HepG2 (cell line): Measurements from ENCODE around the gene FMNL2. TPM values are rescaled to one million over a fixed set of nuclear protein-coding genes. Genes with fewer than 3 reads are reported as not detected.
A peak's percentile ranks its signal among the peaks of the same experiment; 100 is the strongest.

ENCODE experiments used
- MAFK ChIP-seq, 2 experiments: IDR thresholded peaks in 1 of 2; conservative IDR thresholded peaks in 1 of 2; 2 replicates each; pipeline ENCODE4 v1.6.1; 2011; ENCODE audit warnings: improper control_type of control experiment in 2 of 2, low read length in 2 of 2
- MEIS1 ChIP-seq: sonication (generic); formaldehyde crosslinking; IDR thresholded peaks from 2 replicates; pipeline ENCODE4 v1.9.0; 2021; ENCODE audit warnings: mild to moderate bottlenecking, missing genetic modification reagents, moderate library complexity, borderline replicate concordance
- RELA ChIP-seq: sonication (generic); formaldehyde crosslinking; IDR thresholded peaks from 2 replicates; pipeline ENCODE4 v1.4.0; 2020; ENCODE audit warnings: missing genetic modification reagents
- SIX1 ChIP-seq: sonication (generic); formaldehyde crosslinking; IDR thresholded peaks from 2 replicates; pipeline ENCODE4 v1.4.0; 2020; ENCODE audit warnings: missing genetic modification reagents, borderline replicate concordance
- SOX13 ChIP-seq, 3 experiments: fragments of 450-650 bp in 1 of 3; sonication (generic) in 1 of 3; formaldehyde crosslinking in 1 of 3; IDR thresholded peaks in 2 of 3; conservative IDR thresholded peaks in 1 of 3; 2 replicates each; pipeline versions ENCODE4 v1.5.0 to v1.6.1; 2016 to 2020; ENCODE audit warnings: antibody characterized with exemption in 1 of 3, mild to moderate bottlenecking in 1 of 3, missing compliant biosample characterization in 1 of 3, missing genetic modification reagents in 1 of 3, moderate library complexity in 1 of 3
- U2AF2 ChIP-seq: fragments of 200-400 bp; formaldehyde crosslinking; IDR thresholded peaks from 2 replicates; pipeline ENCODE4 v1.6.1; 2017; ENCODE audit warnings: low read depth, mild to moderate bottlenecking, low read length
- XRCC5 ChIP-seq: fragments of 200-400 bp; formaldehyde crosslinking; optimal IDR thresholded peaks from 2 replicates; pipeline ENCODE3; 2017; ENCODE audit warnings: mild to moderate bottlenecking, low read length
- ZFP36L2 ChIP-seq: sonication (generic); formaldehyde crosslinking; IDR thresholded peaks from 2 replicates; pipeline ENCODE4 v1.4.0; 2020; ENCODE audit warnings: missing genetic modification reagents
- ZMYM4 ChIP-seq: sonication (generic); formaldehyde crosslinking; IDR thresholded peaks from 2 replicates; pipeline ENCODE4 v1.8.1; 2023; ENCODE audit warnings: mild to moderate bottlenecking, missing genetic modification reagents
- ZNF17 ChIP-seq: sonication (generic); formaldehyde crosslinking; IDR thresholded peaks from 2 replicates; pipeline ENCODE4 v1.5.0; 2020; ENCODE audit warnings: mild to moderate bottlenecking, missing genetic modification reagents
- ZNF18 ChIP-seq: sonication (generic); formaldehyde crosslinking; IDR thresholded peaks from 2 replicates; pipeline ENCODE4 v1.8.0; 2022; ENCODE audit warnings: mild to moderate bottlenecking, missing genetic modification reagents; ENCODE audit not compliant: insufficient replicate concordance
- ZNF281 ChIP-seq: sonication (generic); formaldehyde crosslinking; IDR thresholded peaks from 2 replicates; pipeline ENCODE4 v1.4.0; 2020; ENCODE audit warnings: missing genetic modification reagents, borderline replicate concordance
- ZNF282 ChIP-seq: fragments of 450-650 bp; IDR thresholded peaks from 2 replicates; pipeline ENCODE4 v1.6.1; 2018; ENCODE audit not compliant: partially characterized antibody
- ZNF333 ChIP-seq: sonication (generic); formaldehyde crosslinking; IDR thresholded peaks from 2 replicates; pipeline ENCODE4 v1.4.0; 2020; ENCODE audit warnings: mild to moderate bottlenecking, missing genetic modification reagents, borderline replicate concordance
- ZNF557 ChIP-seq: sonication (generic); formaldehyde crosslinking; IDR thresholded peaks from 2 replicates; pipeline ENCODE4 v1.4.0; 2020; ENCODE audit warnings: missing genetic modification reagents
- ZNF580 ChIP-seq: IDR thresholded peaks from 2 replicates; pipeline ENCODE4 v1.6.1; 2016; ENCODE audit warnings: low read depth, borderline replicate concordance
- ZNF616 ChIP-seq: sonication (generic); formaldehyde crosslinking; IDR thresholded peaks from 2 replicates; pipeline ENCODE4 v1.5.0; 2020; ENCODE audit warnings: low read depth, mild to moderate bottlenecking, missing genetic modification reagents
- polyA plus RNA-seq, 8 experiments: library from polyadenylated mRNA; depleted of rRNA in 3 of 8; stranded (reverse) in 7 of 8; unstranded in 1 of 8; fragments of >200 nt; fragmentation: Illumina TruSeq in 4 of 8; extraction: Trizol in 4 of 8; gene quantifications; 2 replicates each; pipeline versions ENCODE4 v1.2.1 to v1.2.3, GENCODE V29; 2011 to 2016; ENCODE audit warnings: low read depth in 4 of 8, missing spikeins in 1 of 8, mixed read lengths in 1 of 8; ENCODE audit not compliant: insufficient read depth in 1 of 8
- total RNA-seq, 5 experiments: library from RNA; depleted of rRNA; stranded (reverse); fragments of >200 nt; fragmentation: Illumina TruSeq; extraction: Trizol; gene quantifications; 2 replicates each; pipeline ENCODE4 v1.2.3, GENCODE V29; 2016; ENCODE audit warnings: low read depth in 1 of 5
- TF ChIP-seq, protein P1 (sequence below): IDR thresholded peaks from 2 replicates; pipeline ENCODE4 v1.6.1; 2016; ENCODE audit warnings: control low read depth

The FMNL2 gene
- total and polyA plus RNA-seq, 2 of the 13 experiments (the other 11 are each of a cell fraction or from before 2014, with no cell fraction given) = 66.5 to 67.7 TPM

- TF ChIP-seq U2AF2 (no peak), ZNF282 (no peak), ZNF616 (0 out of 2 replicates have a peak, but pooled peaks have one; percentile 21), MEIS1 (CRISPR knock-in tag) (0 out of 2 replicates have a peak, but pooled peaks have one; percentile 18), ZNF18 (peak; percentile 47), ZFP36L2 (CRISPR knock-in tag) (no peak), ZMYM4 (CRISPR knock-in tag) (peak; percentile 93), MAFK (conservative IDR thresholded peaks at IDR 0.05 in 1 of 2, IDR thresholded peaks at IDR 0.05 in 1 of 2; ENCODE audit: low read length in 2 of 2) (no peak), ZNF580 (peak; percentile 93), ZNF557 (peak; percentile 73), SIX1 (CRISPR knock-in tag) (no peak), RELA (CRISPR knock-in tag) (peak; percentile 92; the same call in 1 of the 2 replicates), SOX13 (IDR thresholded peaks at IDR 0.05) (peak; percentile 57; the same call in 1 of the 2 replicates), SOX13 (CRISPR knock-in tag; conservative IDR thresholded peaks at IDR 0.05 in 1 of 2, IDR thresholded peaks at IDR 0.05 in 1 of 2) (peak in 1 of 2 experiments; percentile 67; a peak in 1 of 4 replicates), ZNF333 (CRISPR knock-in tag) (no peak), ZNF17 (CRISPR knock-in tag) (no peak), ZNF281 (CRISPR knock-in tag) (peak; percentile 58; the same call in 1 of the 2 replicates), XRCC5 (peak; percentile 78)
- TF ChIP-seq, protein P1, sequence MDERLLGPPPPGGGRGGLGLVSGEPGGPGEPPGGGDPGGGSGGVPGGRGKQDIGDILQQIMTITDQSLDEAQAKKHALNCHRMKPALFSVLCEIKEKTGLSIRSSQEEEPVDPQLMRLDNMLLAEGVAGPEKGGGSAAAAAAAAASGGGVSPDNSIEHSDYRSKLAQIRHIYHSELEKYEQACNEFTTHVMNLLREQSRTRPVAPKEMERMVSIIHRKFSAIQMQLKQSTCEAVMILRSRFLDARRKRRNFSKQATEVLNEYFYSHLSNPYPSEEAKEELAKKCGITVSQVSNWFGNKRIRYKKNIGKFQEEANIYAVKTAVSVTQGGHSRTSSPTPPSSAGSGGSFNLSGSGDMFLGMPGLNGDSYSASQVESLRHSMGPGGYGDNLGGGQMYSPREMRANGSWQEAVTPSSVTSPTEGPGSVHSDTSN (CRISPR knock-in tag) = no peak
Measured at GRCh38 chr2:152335016-152335725, at the start of gene FMNL2 (continued).
